Measurements from ENCODE around the gene GIGYF2.

- no peak for TF ChIP-seq YY1 (IDR thresholded peaks at IDR 0.05; ENCODE audit: insufficient read depth, insufficient read length)
- no peak for TF ChIP-seq ZNF274 (IDR thresholded peaks at IDR 0.05; ENCODE audit: low read depth, low read length)
- no peak for TF ChIP-seq SUZ12 (IDR thresholded peaks at IDR 0.05; ENCODE audit: extremely low read depth, insufficient read depth, insufficient read length)
Observed at GRCh38 chr2:232697807-232698110, 628 bp downstream of the GIGYF2 start.
